ENCODE measurements around the gene SSBP2. TPM values are rescaled to one million over a fixed set of nuclear protein-coding genes. Genes with fewer than 3 reads are reported as not detected.

The SSBP2 gene
- total RNA-seq, 1 experiment from 2014 or later, result 5.2 TPM

- H3K9ac ChIP-seq (ENCODE audit: low read length), result no peak overlapping the region
- H4K20me1 ChIP-seq (ENCODE audit: insufficient read depth), result no peaks in the 10 kb centered on the region
- RAD21 ChIA-PET (ENCODE audit: low non-redundant PET in 1 of 2, low total read pairs in 2 of 2, uncharacterized antibody in 2 of 2, unreplicated experiment in 2 of 2), result no interaction called here
- H3K9me2 ChIP-seq (ENCODE audit: insufficient read depth), result no peaks in the 10 kb centered on the region
- H2AFZ ChIP-seq (ENCODE audit: low read depth, low read length, poor library complexity, severe bottlenecking), result no peak overlapping the region
- H3K4me1 ChIP-seq (ENCODE audit: control insufficient read depth in 1 of 2, insufficient read depth in 2 of 2, low read length in 2 of 2), result no peaks in the 10 kb centered on the region
- no peaks in the 10 kb centered on the region for H3K79me2 ChIP-seq (ENCODE audit: insufficient read depth, low read length)
- DNase-seq (ENCODE audit: low read depth, low spot score) (no peak), ATAC-seq (no peak)
- no peaks in the 10 kb centered on the region for H3K36me3 ChIP-seq (ENCODE audit: control insufficient read depth in 1 of 2, insufficient read depth in 2 of 2, low read length in 2 of 2)
- H3K27ac ChIP-seq (ENCODE audit: low read depth, low read length), result no peak overlapping the region
- intact Hi-C loops (cut with micrococcal nuclease), result no loop called here
- CTCF ChIA-PET, result no interaction called here
- H3K27me3 ChIP-seq (ENCODE audit: insufficient read depth, low read length), result no peaks in the 10 kb centered on the region
- H3K4me3 ChIP-seq (replicated peaks in 1 of 2; ENCODE audit: low read depth in 1 of 2, low read length in 2 of 2), result no peak overlapping the region
- no peak overlapping the region for H3K4me2 ChIP-seq (ENCODE audit: low read length)
- H3K9me3 ChIP-seq (ENCODE audit: control insufficient read depth in 1 of 2, insufficient read depth in 1 of 2, low read depth in 1 of 2, low read length in 2 of 2), result 0 out of 4 replicates have a peak, but pooled peaks cover 0 to 8% of the 10 kb centered on the region in 2 experiments
- TF ChIP-seq CTCF (IDR thresholded peaks at IDR 0.05 in 2 of 3, conservative IDR thresholded peaks at IDR 0.05 in 1 of 3; ENCODE audit: borderline replicate concordance in 1 of 3, insufficient read depth in 1 of 3, low read depth in 2 of 3, low read length in 2 of 3), result no peak
- no peak for TF ChIP-seq MAX (IDR thresholded peaks at IDR 0.05)
- TF ChIP-seq RAD21 (IDR thresholded peaks at IDR 0.05; ENCODE audit: low read depth), result no peak
- no peak for TF ChIP-seq CBX3 (IDR thresholded peaks at IDR 0.05; ENCODE audit: low read depth)
- TF ChIP-seq ATF3 (IDR thresholded peaks at IDR 0.05), result no peak
- no peak for TF ChIP-seq ZNF274 (IDR thresholded peaks at IDR 0.05; ENCODE audit: low read depth, low read length)
- TF ChIP-seq FOSL1 (IDR thresholded peaks at IDR 0.05; ENCODE audit: low read depth), result no peak
- BruUV-seq (replicated peaks), result no TSS peak
- POLR2A ChIA-PET, result no interaction called here
These were observed 52.1 kb downstream of the SSBP2 start for GRCh38 chr5:81698813-81699212.

All from HCT116 (cell line).